ENCODE results near the gene HIP1. TPM values are rescaled to one million over a fixed set of nuclear protein-coding genes. Genes with fewer than 3 reads are reported as not detected.
"Not testable (repeated sequence)": the region's sequence is repeated elsewhere in the genome, so short reads cannot be mapped to it uniquely, and the experiment has no call there.

The HIP1 gene
- total RNA-seq, 1 experiment from 2014 or later: 32.0 TPM

DNA sequence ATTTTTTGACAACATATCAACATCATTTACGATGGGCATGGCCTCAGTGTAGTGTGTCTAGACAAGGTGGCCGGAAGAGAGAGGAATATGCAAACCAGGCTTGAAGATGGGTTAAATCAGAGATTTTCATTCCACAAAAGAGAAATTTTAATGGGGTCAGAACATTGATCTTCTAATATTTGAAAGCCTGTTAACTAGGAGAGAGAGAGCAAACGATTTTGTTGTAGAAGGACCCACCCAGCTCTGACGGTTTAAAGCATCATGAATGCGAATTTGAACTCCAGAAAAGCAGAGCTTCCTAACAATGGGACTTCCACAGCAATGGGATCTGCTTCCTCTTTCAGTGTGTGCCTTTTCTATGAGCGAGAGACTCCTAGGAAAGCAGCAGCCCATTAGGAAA lies 246.7 kb downstream of the HIP1 start, which contains the start of gene SPDYE5:
TSS of gene SPDYE5 (plus strand) at position 301 of the 400 bp plus-strand sequence. CDS start 1,728 bp downstream, outside the sequence.
- H2AFZ ChIP-seq; H3K9me3 ChIP-seq (ENCODE audit: insufficient read depth, low read depth); H3F3A ChIP-seq (ENCODE audit: insufficient read depth, low read depth); H4K20me1 ChIP-seq (ENCODE audit: insufficient read depth); CTCF ChIA-PET; H3K4me1 ChIP-seq (replicated peaks; ENCODE audit: insufficient read depth); H3K36me3 ChIP-seq (ENCODE audit: low read depth); BruUV-seq (replicated peaks); H3K27me3 ChIP-seq (ENCODE audit: insufficient read depth, low read depth); DNase-seq; H3K9me2 ChIP-seq (ENCODE audit: insufficient read depth); POLR2A ChIA-PET (ENCODE audit: unreplicated experiment); H3K27ac ChIP-seq; intact Hi-C loops (cut with micrococcal nuclease; ENCODE audit: unreplicated experiment); H3K4me2 ChIP-seq; H3K4me3 ChIP-seq; H3K79me2 ChIP-seq (ENCODE audit: low read depth): not testable (repeated sequence)

DNA sequence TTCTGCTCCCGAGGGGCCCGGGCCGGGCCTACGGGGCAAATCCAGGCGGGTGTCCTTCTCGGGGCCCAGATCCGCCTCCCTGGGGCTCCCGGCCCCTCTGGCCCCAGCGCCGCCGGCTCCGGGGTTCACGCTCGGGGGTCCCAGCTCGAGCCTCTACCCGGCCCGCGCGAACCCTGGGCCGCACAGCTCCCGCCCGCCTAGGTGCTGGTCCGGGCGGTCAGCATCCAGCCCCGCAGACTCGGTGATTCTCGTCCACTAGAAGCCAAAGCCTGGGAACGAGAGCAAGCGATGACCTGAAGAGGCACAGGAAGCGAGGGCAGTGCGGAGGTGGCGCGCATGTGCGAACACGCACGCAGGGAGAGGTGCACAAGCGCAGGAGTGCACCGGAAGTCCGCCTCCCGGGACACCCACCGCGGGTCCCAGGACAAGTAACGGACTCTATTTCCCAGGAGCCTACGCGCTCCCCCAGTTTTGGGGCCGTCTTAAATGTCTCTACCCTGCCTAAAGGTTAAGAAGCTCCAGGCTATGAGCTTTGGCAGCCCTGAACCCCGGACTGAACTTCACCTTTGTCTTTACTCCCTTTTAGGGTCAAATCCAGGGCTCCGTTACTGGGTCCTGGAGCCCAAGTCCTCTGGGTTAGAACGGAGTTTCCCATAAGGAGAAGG lies 252.6 kb downstream of the HIP1 start, which contains the start of gene POM121C:
TSS of gene POM121C (minus strand) at position 321 of the 665 bp plus-strand sequence. CDS start 44,803 bp downstream, outside the sequence.
- H3K4me1 ChIP-seq (replicated peaks; ENCODE audit: insufficient read depth); H3K27me3 ChIP-seq (ENCODE audit: insufficient read depth, low read depth); H3K9me3 ChIP-seq (ENCODE audit: insufficient read depth, low read depth); BruUV-seq (replicated peaks); H3K9me2 ChIP-seq (ENCODE audit: insufficient read depth); H4K20me1 ChIP-seq (ENCODE audit: insufficient read depth); CTCF ChIA-PET; POLR2A ChIA-PET (ENCODE audit: unreplicated experiment); intact Hi-C loops (cut with micrococcal nuclease; ENCODE audit: unreplicated experiment); H3K36me3 ChIP-seq (ENCODE audit: low read depth); H3K79me2 ChIP-seq (ENCODE audit: low read depth); H3K27ac ChIP-seq; H3F3A ChIP-seq (ENCODE audit: insufficient read depth, low read depth): not testable (repeated sequence)
- Histone ChIP-seq H3K4me3 (peak within 1 kb of the TSS; percentile 70), H3K4me2 (peak within 1 kb of the TSS; percentile 73), H2AFZ (peak within 1 kb of the TSS; percentile 59)
- peak; percentile 69 to 87 for DNase-seq

DNA sequence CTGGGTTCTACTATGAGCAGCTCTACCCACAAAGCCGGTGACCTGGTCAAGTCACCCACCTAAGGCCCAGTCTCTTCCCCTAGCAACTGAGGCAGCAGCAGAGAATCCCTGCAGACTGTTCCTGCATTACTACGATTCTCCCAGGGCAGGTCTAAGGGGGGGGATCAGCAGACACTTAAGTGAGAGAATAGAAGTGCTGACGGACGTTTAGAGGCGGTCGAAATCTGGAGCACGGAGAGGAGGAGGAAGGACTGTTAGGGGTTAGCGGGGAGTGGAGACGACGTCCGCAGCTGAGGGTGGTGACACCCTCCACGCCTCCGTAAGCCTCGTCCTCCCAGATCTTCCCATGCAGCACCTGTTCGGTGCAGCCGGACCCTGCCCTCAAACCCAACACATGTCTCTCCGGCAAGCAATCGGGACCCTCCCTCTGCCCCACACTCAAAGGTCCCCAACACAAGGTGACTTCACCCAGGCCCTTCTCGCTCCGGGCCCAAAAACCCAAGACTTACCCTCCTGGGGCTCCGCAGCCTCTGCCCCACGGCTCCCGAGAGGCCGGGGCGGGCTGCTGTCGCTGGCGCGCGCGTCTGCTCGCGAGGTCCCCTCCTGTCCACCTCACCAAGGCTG lies 253.3 kb downstream of the HIP1 start:
- H4K20me1 ChIP-seq (ENCODE audit: insufficient read depth); H3K4me1 ChIP-seq (replicated peaks; ENCODE audit: insufficient read depth); H3K9me2 ChIP-seq (ENCODE audit: insufficient read depth); H3K9me3 ChIP-seq (ENCODE audit: insufficient read depth, low read depth); H3F3A ChIP-seq (ENCODE audit: insufficient read depth, low read depth); H3K79me2 ChIP-seq (ENCODE audit: low read depth); BruUV-seq (replicated peaks); H3K27me3 ChIP-seq (ENCODE audit: insufficient read depth, low read depth); CTCF ChIA-PET; H3K27ac ChIP-seq; intact Hi-C loops (cut with micrococcal nuclease; ENCODE audit: unreplicated experiment); POLR2A ChIA-PET (ENCODE audit: unreplicated experiment); H3K36me3 ChIP-seq (ENCODE audit: low read depth): not testable (repeated sequence)
- DNase-seq: peak in 1 of 2 experiments; percentile 20
- Histone ChIP-seq H3K4me2 (peak overlapping the region; percentile 73), H2AFZ (peak overlapping the region; percentile 59; the same call in 1 of the 2 replicates), H3K4me3 (peak overlapping the region; percentile 70)

Other genes with a start within 250 kb of the HIP1 start
- not detected in 2 replicates for gene SPDYE5, start 246.6 kb downstream of the HIP1 start, total RNA-seq (2021)
- gene CCL26, start 33.3 kb upstream of the HIP1 start, total RNA-seq (2021): not detected in 2 replicates
- gene CCL24, start 74.9 kb upstream of the HIP1 start, total RNA-seq (2021): not detected in 2 replicates
- 71.7 and 75.6 TPM in 2 replicates for gene RHBDD2, start 140.1 kb upstream of the HIP1 start, total RNA-seq (2021)
- gene POR, start 176.2 kb upstream of the HIP1 start, total RNA-seq (2021): 151 and 205 TPM in 2 replicates

All from PC-9 (cell line).